Parathyroid adenoma (tissue), 2 donors: ENCODE results near the gene PLEKHG2.

Experiments used
- H2AFZ ChIP-seq: fragments of 300-600 bp; sonication (generic); one replicate; pipeline ENCODE4 v1.7.0; 2017; ENCODE audit warnings: antibody characterized with exemption, mild to moderate bottlenecking
- H3K27ac ChIP-seq: fragments of 300-600 bp; sonication (generic); one replicate; pipeline ENCODE4 v1.7.0; 2017
- H3K27me3 ChIP-seq: fragments of 300-600 bp; sonication (generic); one replicate; pipeline ENCODE4 v1.7.0; 2017; ENCODE audit warnings: low read length; ENCODE audit not compliant: control insufficient read depth, insufficient read depth
- H3K36me3 ChIP-seq: fragments of 300-600 bp; sonication (generic); one replicate; pipeline ENCODE4 v1.7.0; 2017; ENCODE audit warnings: low read length; ENCODE audit not compliant: control insufficient read depth, insufficient read depth
- H3K4me1 ChIP-seq: fragments of 300-600 bp; sonication (generic); one replicate; pipeline ENCODE4 v1.7.0; 2017; ENCODE audit warnings: control low read depth
- H3K4me2 ChIP-seq: fragments of 300-600 bp; sonication (generic); one replicate; pipeline ENCODE4 v1.7.0; 2017; ENCODE audit warnings: low read length
- H3K4me3 ChIP-seq: fragments of 300-600 bp; sonication (generic); one replicate; pipeline ENCODE4 v1.7.0; 2017; ENCODE audit warnings: low read depth, low read length
- H3K79me2 ChIP-seq: fragments of 300-600 bp; sonication (generic); one replicate; pipeline ENCODE4 v1.7.0; 2017; ENCODE audit warnings: control low read depth
- H3K9ac ChIP-seq: fragments of 300-600 bp; sonication (generic); one replicate; pipeline ENCODE4 v1.7.0; 2017; ENCODE audit warnings: mild to moderate bottlenecking
- H3K9me3 ChIP-seq: fragments of 300-600 bp; sonication (generic); one replicate; pipeline ENCODE4 v1.7.0; 2017; ENCODE audit warnings: low read length; ENCODE audit not compliant: control insufficient read depth
- CTCF ChIP-seq: fragments of 300-600 bp; sonication (generic); IDR thresholded peaks from one replicate; pipeline ENCODE4 v1.7.0; 2017; ENCODE audit warnings: antibody characterized with exemption, mild to moderate bottlenecking
- donor health status: primary hyperparathyroidism.

Gene PLEKHG2

GRCh38 chr19:39469036-39469435 lies 56.6 kb downstream of the PLEKHG2 start:
- no peaks in the 10 kb centered on the region for H3K4me1 ChIP-seq
- no peak overlapping the region for H3K4me3 ChIP-seq
- H3K36me3 ChIP-seq: no peaks in the 10 kb centered on the region
- no peak overlapping the region for H2AFZ ChIP-seq
- H3K27me3 ChIP-seq: no peaks in the 10 kb centered on the region
- H3K27ac ChIP-seq: no peak overlapping the region
- no peak for TF ChIP-seq CTCF
- peaks cover 22% of the 10 kb centered on the region for H3K79me2 ChIP-seq
- no peaks in the 10 kb centered on the region for H3K9me3 ChIP-seq
- H3K9ac ChIP-seq: no peak overlapping the region
- H3K4me2 ChIP-seq: no peak overlapping the region

GRCh38 chr19:39469567-39469966 lies 57.1 kb downstream of the PLEKHG2 start:
- Histone ChIP-seq H3K79me2 (peaks cover 21% of the 10 kb centered on the region), H3K4me1 (no peaks in the 10 kb centered on the region), H3K27ac (no peak overlapping the region), H3K36me3 (no peaks in the 10 kb centered on the region), H2AFZ (no peak overlapping the region), H3K4me3 (no peak overlapping the region), H3K4me2 (no peak overlapping the region), H3K9ac (no peak overlapping the region), H3K9me3 (no peaks in the 10 kb centered on the region), H3K27me3 (no peaks in the 10 kb centered on the region)
- no peak for TF ChIP-seq CTCF

GRCh38 chr19:39470724-39471339 lies 58.4 kb downstream of the PLEKHG2 start:
- Histone ChIP-seq H3K36me3 (no peaks in the 10 kb centered on the region), H3K9ac (no peak overlapping the region), H3K27ac (no peak overlapping the region)

GRCh38 chr19:39471756-39472536 lies 59.5 kb downstream of the PLEKHG2 start:
- no peak overlapping the region for H3K4me3 ChIP-seq
- no peaks in the 10 kb centered on the region for H3K27me3 ChIP-seq
- H3K4me1 ChIP-seq: no peaks in the 10 kb centered on the region
- no peak overlapping the region for H3K4me2 ChIP-seq
- TF ChIP-seq CTCF: no peak
- H3K79me2 ChIP-seq: peaks cover 10% of the 10 kb centered on the region
- no peak overlapping the region for H2AFZ ChIP-seq
- no peaks in the 10 kb centered on the region for H3K9me3 ChIP-seq
- no peak overlapping the region for H3K27ac ChIP-seq
- H3K36me3 ChIP-seq: no peaks in the 10 kb centered on the region
- H3K9ac ChIP-seq: no peak overlapping the region

More at GRCh38 chr19:39470724-39471339, 58.4 kb downstream of the PLEKHG2 start:
- TF ChIP-seq CTCF: no peak
- H2AFZ ChIP-seq: no peak overlapping the region
- H3K4me3 ChIP-seq: no peak overlapping the region
- no peaks in the 10 kb centered on the region for H3K9me3 ChIP-seq
- H3K27me3 ChIP-seq: no peaks in the 10 kb centered on the region
- H3K4me1 ChIP-seq: no peaks in the 10 kb centered on the region
- H3K79me2 ChIP-seq: peaks cover 11% of the 10 kb centered on the region
- H3K4me2 ChIP-seq: no peak overlapping the region
